SK-MEL-5 (cell line): ENCODE results near the gene DSTN. TPM values are rescaled to one million over a fixed set of nuclear protein-coding genes. Genes with fewer than 3 reads are reported as not detected.

Source experiments
- DNase-seq: peaks from one replicate; pipeline ENCODE4 v3.0.0-alpha.2; 2016; ENCODE audit warnings: low read depth, low spot score
- in situ Hi-C: cut with HindIII; loops from 2 replicates; pipeline ENCODE4 v1.10.0; 2016; ENCODE audit warnings: low sequenced_read_pairs, high pct_unique_total_duplicates, low pct_unique_long_range_greater_than_20kb
- total RNA-seq: library from RNA; depleted of rRNA; stranded (reverse); fragments of >200 nt; shearing (Covaris generic); gene quantifications from 2 replicates; pipeline ENCODE4 v1.2.3, GENCODE V29; 2014

Gene DSTN
- total RNA-seq, 1 experiment from 2014 or later, result 180 TPM

DNA sequence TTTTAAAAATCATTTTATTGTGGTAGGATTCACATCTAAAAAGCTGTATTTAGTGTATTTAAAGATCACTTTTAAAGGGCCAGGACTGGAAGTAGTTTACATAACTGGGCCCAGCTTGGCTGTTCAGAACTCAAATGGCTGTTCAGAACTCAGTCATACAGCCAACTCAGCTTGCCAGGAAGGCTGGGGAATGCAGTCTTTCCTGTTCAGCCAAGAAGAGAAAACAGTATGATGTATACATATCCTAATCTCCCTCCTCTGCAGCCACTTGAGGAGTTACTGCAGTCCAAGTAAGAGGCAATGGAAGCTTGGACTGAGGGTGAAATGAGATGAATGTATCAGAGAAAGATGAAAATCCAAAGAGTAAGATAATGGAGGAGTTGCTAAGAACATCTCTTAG is 24.6 kb downstream of the DSTN start:
- in situ Hi-C loops, result loop anchor here (5.0 kb wide), 1 partner anchor 52 kb away; no protein-coding TSS in a partner anchor
- no peak for DNase-seq

DNA sequence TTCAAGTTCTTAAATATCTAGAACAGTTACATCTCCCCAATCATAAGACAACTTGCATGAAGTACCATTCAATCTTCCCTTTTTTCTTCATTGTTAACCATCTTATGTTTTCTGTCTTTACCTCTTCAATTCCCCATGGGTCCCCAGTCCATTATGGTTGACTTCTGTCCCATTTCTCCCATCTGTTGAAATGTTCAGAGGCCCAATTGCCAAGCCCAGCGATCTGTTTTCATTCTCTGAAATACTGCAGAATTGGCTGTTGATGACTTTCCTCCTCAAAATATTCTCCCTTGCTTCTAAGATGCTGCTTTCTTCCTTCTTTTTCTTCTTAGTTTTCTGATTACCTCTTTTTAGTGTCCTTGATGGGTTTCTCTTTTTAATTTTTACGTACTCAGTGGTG is 26.0 kb downstream of the DSTN start:
- in situ Hi-C loops, result no loop called here
- DNase-seq, result no peak

- in situ Hi-C loops, result no loop called here
- DNase-seq, result no peak
These were observed 28.2 kb downstream of the DSTN start for GRCh38 chr20:17598013-17598550.

- DNase-seq, result no peak
- in situ Hi-C loops, result no loop called here
These were observed 32.1 kb downstream of the DSTN start for GRCh38 chr20:17601957-17602356.

DNA sequence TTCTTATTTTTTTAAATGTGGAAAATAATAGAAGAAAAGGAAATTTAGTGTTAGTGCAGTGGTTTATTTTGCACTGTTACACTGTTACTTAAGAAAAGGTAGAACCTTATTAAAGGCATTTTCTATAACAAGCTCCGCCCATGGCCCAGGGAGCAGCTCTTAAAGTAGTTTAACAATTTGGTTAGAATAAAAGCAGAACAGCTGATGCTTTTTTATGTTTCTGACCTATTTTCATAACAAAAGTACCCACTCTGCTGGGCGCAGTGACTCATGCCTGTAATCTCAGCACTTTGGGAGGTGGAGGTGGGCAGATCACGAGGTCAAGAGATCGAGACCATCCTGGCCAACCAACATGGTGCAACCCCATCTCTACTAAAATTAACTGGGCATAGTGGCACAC is 32.6 kb downstream of the DSTN start:
- DNase-seq, result no peak
- in situ Hi-C loops, result no loop called here

GRCh38 chr20:17605131-17605660 is 35.3 kb downstream of the DSTN start:
- no peak for DNase-seq
- in situ Hi-C loops, result no loop called here

DNA sequence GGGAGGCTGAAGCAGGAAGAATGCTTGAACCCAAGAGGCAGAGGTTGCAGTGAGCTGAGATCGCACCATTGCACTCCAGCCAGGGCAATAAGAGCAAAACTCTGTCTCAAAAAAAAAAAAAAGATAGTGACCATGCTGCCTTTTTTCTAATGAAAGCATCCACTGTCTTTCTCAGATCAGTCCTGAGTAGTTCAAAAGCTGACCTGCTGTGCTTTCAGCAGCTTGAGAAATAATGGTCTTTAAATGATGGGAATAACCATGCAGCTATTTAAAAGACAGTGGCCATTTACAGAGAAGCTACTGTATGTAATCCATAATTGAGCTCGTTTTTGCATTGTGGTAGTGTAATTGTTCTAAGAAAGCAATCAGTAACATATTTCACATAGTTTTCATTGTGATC is 36.1 kb downstream of the DSTN start:
- in situ Hi-C loops, result no loop called here

GRCh38 chr20:17608701-17609497 is 39.0 kb downstream of the DSTN start:
- DNase-seq, result no peak
- in situ Hi-C loops, result no loop called here

More for the DNA sequence above, 36.1 kb downstream of the DSTN start:
- peak; percentile 57 for DNase-seq

DNA sequence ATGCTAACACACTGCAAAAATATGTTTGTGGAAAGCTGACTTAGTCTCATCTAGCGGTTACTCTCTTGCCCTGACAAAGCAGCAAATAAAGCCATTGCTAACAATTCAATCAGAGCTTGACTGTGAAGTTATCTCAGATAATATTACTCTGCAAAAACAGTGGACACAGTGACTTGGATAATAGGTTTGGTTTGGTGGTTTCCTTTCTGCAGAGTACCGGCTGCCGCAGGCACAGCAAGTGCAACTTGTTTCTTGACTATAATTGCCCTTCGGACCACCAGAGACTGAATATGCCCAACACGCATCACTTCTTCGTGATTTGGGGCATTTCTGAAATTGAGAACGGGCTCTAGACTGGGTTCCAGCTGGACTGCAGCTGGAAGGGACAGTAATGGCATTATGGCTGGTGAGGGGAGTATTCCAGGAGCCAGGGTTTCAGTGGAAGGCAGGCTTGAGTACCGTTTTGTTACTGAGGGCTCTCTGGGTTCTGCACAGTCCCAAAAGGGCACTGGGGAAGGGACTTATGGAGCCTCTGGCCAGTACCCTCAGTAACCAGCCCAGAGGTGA is 40.0 kb downstream of the DSTN start:
- in situ Hi-C loops, result no loop called here

DNA sequence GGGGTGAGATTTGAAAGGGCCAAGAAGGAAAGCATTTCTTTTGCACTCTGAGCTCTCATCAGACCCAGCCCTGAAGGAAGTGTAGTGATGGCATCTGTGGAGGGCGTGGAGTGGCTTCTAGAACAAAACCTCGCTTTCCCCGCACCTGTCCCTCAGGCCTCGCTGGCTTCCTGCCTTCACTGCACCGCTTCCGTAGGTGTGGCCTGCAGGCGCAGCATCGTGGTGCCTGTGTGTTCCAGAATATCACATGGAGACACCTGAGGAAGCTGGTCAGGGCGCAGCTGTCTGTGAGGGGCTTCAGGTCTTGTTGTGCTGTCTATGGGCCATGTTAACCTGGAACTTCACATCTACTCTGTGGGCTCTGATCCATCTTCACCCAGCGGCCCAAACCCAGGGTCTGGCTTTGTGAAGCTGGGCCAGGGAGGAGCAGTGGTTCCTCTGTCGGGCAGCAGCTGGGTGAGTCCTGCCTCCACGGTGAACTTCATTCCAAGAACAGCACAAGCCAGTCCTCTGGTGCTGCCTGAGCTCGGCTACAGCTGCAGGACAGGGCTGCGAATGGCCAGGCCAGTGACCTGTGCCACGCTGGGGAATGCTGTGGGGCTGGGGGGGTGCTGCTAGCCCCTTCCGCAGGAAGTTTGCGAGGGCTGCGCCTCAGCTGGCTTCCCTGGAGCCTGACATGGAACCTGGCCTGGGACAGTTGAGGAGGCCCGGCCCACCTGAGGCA is 40.9 kb downstream of the DSTN start:
- in situ Hi-C loops, result no loop called here
- DNase-seq, result no peak

More for the DNA sequence above, 40.0 kb downstream of the DSTN start:
- DNase-seq, result no peak

- in situ Hi-C loops, result no loop called here
- peak; percentile 32 for DNase-seq
These were observed 41.3 kb downstream of the DSTN start for GRCh38 chr20:17611290-17611539.

DNA sequence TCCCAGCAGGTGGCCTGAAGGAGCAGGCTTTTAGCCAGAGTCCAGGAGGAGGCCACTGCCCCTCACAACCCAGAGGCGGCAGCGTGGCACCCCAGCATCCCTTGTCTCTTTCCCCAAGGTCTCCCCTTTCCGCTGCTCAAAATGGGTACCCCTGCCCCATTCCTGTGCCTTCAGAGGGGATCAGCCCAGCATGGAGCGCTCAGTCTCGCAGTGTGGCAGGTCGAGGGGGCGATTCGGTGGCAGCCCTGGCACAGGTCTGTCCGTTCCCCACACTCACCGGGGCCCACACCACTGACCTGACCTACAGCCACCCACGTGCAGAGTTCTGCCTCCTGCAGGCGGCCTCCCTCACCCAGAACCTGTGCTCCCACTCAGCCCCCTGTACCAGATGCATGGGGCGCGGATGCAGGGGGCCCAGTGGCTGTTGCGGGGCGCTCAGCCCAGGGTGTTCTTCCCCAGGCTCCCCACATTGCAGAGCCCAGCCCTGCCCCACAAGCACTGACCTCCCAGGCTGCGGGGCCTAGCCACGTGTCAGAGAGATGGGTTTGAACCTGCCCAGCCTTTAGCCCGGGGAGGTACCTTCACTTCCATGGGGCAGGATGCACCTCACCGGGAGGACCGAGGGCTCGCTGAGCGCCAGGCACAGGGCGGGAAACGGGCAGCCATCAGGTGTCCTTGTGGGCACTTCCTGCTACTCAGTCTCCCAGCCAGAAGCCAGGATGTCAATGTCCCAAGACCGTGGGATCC is 41.8 kb downstream of the DSTN start:
- in situ Hi-C loops, result no loop called here
- no peak for DNase-seq

DNA sequence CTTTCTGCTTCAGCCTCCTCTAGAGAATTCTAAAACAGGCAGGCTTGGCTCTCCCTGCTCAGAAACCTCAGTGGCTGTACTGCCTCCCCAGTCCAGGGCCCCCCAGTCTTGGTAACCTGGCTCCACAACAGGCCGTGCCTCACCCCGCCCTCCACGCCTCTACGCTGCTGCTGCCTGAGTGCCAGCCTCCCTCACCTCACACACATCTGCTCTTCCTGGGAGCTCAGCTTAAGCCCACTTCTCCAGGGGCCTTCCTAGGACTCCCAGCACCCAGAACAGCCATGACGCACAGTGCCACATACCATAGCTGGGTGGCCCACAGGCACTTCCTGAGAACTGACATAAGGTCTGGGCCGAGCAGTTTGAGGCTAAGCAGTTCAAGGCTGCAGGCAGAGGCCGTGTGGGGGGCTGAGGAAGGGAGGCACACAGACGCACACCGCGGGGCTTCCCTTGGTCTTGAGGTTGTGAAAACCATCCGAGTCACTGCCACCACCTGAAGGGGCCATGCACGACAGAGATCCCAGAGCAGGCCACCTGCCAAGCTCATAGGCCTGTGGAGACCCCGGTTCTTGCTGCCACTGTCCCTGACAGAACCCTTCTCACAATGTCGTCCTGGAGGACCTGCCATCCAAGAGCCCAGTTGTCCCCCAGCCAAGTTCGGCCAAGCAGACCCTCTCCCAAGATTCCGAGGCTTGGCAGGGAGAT is 42.6 kb downstream of the DSTN start:
- in situ Hi-C loops, result no loop called here
- DNase-seq, result no peak

DNA sequence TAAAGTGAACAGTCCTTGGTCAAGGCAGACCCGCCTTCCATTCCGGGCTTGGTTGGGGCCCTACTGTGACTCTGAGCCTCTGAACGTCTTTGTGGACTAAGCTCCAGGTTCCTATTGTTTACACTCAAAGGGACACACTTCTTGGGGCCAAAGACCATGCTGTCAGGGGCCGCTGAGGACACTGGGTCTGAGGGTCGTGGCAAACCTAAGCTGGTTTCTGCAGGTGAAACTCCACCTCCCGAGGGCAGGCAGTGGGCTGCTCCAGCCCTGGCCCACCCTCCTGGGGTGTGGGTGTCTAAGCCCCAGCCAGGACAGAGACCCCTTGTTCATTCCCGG is 43.1 kb downstream of the DSTN start:
- in situ Hi-C loops, result no loop called here
- DNase-seq, result no peak

DNA sequence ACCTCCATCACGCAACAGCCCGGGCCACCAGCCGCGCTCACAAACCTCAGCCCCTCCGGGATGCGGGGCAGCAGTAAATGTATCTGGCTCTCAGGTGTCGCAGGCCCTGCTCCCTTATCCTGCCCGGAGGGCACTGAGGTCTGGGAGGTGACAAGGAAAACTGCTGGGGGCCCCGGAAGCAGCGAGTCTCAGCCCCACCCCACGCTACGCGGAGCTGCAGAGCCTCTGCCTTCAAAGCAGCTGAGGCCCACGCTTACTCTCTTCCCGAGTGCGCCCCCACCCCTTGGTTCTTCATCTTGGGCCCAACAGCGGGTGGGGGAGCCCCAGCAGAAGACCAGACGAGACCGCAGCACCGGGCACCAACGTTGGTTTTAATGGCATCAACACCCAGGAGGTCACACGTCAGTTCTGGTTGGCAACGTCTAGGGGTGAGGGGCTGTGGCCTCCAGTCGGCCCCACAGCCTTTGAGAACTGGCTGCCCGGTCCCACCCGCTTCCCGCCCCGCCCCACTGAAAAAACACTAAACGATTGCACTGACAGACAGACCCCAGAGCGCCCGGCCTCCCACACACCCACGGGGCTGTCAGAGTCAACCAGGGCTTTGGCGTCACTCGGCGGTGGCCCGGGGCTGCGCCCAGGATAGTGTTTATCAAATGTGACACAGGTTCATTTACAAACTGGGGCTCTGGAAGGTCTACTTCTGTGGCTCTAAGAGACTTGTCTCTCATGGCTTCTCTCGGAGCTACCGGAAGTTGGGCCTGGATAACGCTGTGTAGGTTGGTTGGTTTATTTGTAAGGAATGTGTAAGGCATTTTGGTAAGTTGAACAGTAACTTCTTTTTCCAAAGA is 43.7 kb downstream of the DSTN start:
- no peak for DNase-seq
- in situ Hi-C loops, result no loop called here

- no peak for DNase-seq
- in situ Hi-C loops, result no loop called here
These were observed 44.4 kb downstream of the DSTN start for GRCh38 chr20:17614176-17614811.
